Peyer's patch (tissue), 4 donors: ENCODE measurements around the gene PKIG. TPM values are rescaled to one million over a fixed set of nuclear protein-coding genes. Genes with fewer than 3 reads are reported as not detected.
A peak's percentile ranks its signal among the peaks of the same experiment; 100 is the strongest.

Source experiments
- DNase-seq, 3 donors: peaks; one replicate each; pipeline ENCODE4 v3.0.0-alpha.2; 2017 to 2019
- H3K27ac ChIP-seq, 4 donors: fragments of 200-600 bp; sonication (generic); one replicate each; pipeline ENCODE4 v1.5.1; 2016 to 2019
- H3K27me3 ChIP-seq, 2 donors: fragments of 200-600 bp; sonication (generic); one replicate each; pipeline ENCODE4 v1.5.1; 2019
- H3K36me3 ChIP-seq, 3 donors: fragments of 200-600 bp; sonication (generic); one replicate each; pipeline ENCODE4 v1.5.1; 2016 to 2019
- H3K4me1 ChIP-seq, 4 donors: fragments of 200-600 bp; sonication (generic); one replicate each; pipeline ENCODE4 v1.5.1; 2016 to 2019
- H3K4me3 ChIP-seq, 4 donors: fragments of 200-600 bp; sonication (generic); 1 replicate in 3 of 4; 2 replicates in 1 of 4; pipeline ENCODE4 v1.5.1; 2016 to 2019; ENCODE audit warnings: mild to moderate bottlenecking in 1 of 4
- H3K9me3 ChIP-seq, 4 donors: fragments of 200-600 bp; sonication (generic); one replicate each; pipeline ENCODE4 v1.5.1; 2016 to 2019; ENCODE audit warnings: mild to moderate bottlenecking in 1 of 4
- POLR2A ChIP-seq, 2 donors: fragments of 450-650 bp; IDR thresholded peaks; one replicate each; pipeline ENCODE4 v1.5.1; 2017; ENCODE audit warnings: antibody characterized with exemption in 2 of 2, mild to moderate bottlenecking in 2 of 2, moderate library complexity in 2 of 2
- total RNA-seq, 4 donors: library from RNA; depleted of rRNA; stranded (reverse); fragments of >200 nt; gene quantifications; one replicate each; pipeline ENCODE4 v1.1.0, GENCODE V29; 2016
- TF ChIP-seq, protein P1 (sequence below), 6 experiments: fragments of 450-650 bp in 4 of 6; fragments of 200-600 bp in 2 of 6; sonication (generic) in 1 of 6; IDR thresholded peaks; one replicate each; pipeline ENCODE4 v1.5.1; 2017 to 2019; ENCODE audit warnings: antibody characterized with exemption in 6 of 6, mild to moderate bottlenecking in 3 of 6, moderate library complexity in 1 of 6

Gene PKIG
- total RNA-seq, 4 donors from 2014 or later: 27.9 to 60.2 (median 28.3) TPM

DNA sequence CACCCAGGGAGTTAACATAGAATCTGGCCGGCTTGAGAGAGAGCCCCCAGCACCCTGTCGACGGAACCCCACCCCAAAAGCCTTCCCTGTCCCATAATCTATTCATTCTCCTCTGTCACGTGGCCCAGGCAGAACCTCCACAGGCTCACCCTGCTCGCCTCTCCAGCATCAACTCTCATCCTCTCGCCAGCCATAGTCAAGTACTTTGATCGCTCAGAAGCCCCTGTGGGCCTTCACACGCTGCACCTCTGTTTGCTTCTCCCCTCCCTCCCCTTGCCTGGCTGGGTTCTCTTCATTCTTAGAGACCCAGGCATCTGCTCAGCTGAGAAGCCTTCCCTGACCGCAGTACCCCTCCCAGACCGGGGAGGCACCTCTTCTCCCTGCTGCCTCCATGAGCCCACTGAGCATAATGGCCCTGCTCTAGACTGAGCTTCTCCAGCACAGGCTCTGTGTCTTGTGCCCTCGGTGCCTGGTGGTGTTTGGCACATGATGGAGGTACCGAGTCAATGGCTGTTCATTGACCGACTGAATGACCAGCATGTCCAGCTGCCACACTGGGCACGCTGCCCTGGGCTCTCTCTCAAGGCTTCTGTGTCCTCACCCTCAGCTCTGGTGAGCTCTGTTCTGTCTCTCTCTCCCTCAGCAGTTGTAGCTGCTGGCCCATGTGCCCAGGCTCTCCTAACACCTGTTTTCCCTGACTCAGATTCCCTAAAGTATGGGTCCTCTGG is 33.7 kb downstream of the PKIG start:
- H3K9me3 ChIP-seq: no peaks in the 10 kb centered on the region
- H3K4me3 ChIP-seq: no peak overlapping the region
- H3K27ac ChIP-seq: peak overlapping the region; percentile 26 to 36 (median 33)
- peaks cover 0 to 22% (median 3%) of the 10 kb centered on the region in 4 donors for H3K4me1 ChIP-seq
- DNase-seq: no peak
- H3K27me3 ChIP-seq: no peaks in the 10 kb centered on the region
- no peak for TF ChIP-seq POLR2A (IDR thresholded peaks at IDR 0.05)
- TF ChIP-seq, protein P1, sequence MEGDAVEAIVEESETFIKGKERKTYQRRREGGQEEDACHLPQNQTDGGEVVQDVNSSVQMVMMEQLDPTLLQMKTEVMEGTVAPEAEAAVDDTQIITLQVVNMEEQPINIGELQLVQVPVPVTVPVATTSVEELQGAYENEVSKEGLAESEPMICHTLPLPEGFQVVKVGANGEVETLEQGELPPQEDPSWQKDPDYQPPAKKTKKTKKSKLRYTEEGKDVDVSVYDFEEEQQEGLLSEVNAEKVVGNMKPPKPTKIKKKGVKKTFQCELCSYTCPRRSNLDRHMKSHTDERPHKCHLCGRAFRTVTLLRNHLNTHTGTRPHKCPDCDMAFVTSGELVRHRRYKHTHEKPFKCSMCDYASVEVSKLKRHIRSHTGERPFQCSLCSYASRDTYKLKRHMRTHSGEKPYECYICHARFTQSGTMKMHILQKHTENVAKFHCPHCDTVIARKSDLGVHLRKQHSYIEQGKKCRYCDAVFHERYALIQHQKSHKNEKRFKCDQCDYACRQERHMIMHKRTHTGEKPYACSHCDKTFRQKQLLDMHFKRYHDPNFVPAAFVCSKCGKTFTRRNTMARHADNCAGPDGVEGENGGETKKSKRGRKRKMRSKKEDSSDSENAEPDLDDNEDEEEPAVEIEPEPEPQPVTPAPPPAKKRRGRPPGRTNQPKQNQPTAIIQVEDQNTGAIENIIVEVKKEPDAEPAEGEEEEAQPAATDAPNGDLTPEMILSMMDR (IDR thresholded peaks at IDR 0.05): no peak
- H3K36me3 ChIP-seq: peaks cover 0 to 55% (median 0%) of the 10 kb centered on the region in 3 donors

DNA sequence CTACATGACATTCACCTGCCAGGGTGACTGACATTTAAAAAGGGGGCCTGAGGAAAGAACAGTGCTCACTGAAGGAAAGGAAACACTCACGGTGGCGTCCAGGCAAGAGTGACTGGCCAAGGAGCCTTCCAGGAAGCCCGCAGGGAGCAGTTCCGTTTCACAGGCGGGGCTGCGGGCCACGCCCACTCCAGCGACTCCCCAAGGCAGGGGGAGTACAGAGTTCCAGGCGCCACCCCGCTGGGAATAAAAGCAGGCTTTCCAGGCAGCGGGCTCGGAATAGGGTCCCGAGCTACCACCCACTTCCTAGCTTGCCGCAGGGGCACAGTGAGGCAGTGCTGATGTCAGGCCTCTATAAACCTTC is 34.2 kb downstream of the PKIG start:
- peak overlapping the region in 2 of 4 donors; percentile 26 to 31 for H3K27ac ChIP-seq
- H3K4me3 ChIP-seq: no peak overlapping the region
- no peaks in the 10 kb centered on the region for H3K27me3 ChIP-seq
- H3K36me3 ChIP-seq: peaks cover 0 to 58% (median 0%) of the 10 kb centered on the region in 3 donors
- H3K9me3 ChIP-seq: no peaks in the 10 kb centered on the region
- TF ChIP-seq, protein P1 (IDR thresholded peaks at IDR 0.05): no peak
- no peak for TF ChIP-seq POLR2A (IDR thresholded peaks at IDR 0.05)
- H3K4me1 ChIP-seq: peaks cover 0 to 22% (median 3%) of the 10 kb centered on the region in 4 donors
- DNase-seq: no peak

DNA sequence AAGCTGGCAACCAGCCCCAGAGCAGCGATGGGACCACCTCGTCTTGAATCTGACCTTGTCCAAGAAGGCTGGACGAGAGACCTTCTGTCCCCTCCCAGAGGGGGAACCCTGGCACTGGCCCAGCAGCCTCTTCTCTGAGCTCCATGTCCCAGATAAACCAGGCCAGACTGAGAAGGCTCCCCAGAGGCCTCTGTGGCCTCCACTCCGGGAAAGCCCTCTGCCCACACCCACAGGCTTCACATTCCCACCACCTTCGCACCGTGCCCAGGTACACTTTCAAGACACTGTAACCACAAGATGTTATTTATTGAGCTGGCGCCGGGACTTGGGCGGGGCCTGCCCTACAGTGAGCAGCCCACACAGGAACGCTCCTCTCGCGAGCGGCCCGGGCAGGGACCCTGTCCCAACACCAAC is 35.9 kb downstream of the PKIG start:
- Histone ChIP-seq H3K4me1 (peaks cover 0 to 22% (median 3%) of the 10 kb centered on the region in 4 donors), H3K27ac (peak overlapping the region in 1 of 4 donors; percentile 10), H3K27me3 (no peaks in the 10 kb centered on the region), H3K4me3 (no peak overlapping the region), H3K9me3 (no peaks in the 10 kb centered on the region), H3K36me3 (peaks cover 0 to 70% (median 0%) of the 10 kb centered on the region in 3 donors)
- DNase-seq: peak; percentile 43 to 68 (median 57)
- TF ChIP-seq, protein P1 (IDR thresholded peaks at IDR 0.05): no peak

DNA sequence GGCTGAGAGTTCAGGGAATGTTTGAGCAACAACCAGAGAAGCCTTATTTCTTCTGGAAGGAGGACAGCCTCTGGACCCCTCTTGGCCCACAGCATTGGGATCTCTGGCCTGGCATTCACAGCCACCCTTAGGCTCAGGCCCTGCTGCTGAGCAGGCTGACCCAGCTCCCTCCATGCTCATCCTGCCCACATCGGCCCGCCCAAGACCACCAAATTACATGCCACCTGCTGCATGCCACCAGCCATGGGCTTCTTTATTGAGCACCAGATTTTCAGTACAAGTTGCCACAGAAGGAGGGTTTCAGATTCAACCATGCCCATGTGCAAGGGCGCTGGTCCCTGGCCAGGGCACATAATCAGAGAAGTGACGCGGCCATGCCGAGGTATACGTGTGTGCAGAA is 36.9 kb downstream of the PKIG start:
- TF ChIP-seq, protein P1 (IDR thresholded peaks at IDR 0.05): no peak
- TF ChIP-seq POLR2A (IDR thresholded peaks at IDR 0.05): no peak
- H3K36me3 ChIP-seq: peaks cover 0 to 70% (median 0%) of the 10 kb centered on the region in 3 donors
- H3K9me3 ChIP-seq: no peaks in the 10 kb centered on the region
- no peak overlapping the region for H3K27ac ChIP-seq
- peaks cover 0 to 22% (median 3%) of the 10 kb centered on the region in 4 donors for H3K4me1 ChIP-seq
- H3K4me3 ChIP-seq: no peak overlapping the region
- H3K27me3 ChIP-seq: no peaks in the 10 kb centered on the region
- DNase-seq: no peak

DNA sequence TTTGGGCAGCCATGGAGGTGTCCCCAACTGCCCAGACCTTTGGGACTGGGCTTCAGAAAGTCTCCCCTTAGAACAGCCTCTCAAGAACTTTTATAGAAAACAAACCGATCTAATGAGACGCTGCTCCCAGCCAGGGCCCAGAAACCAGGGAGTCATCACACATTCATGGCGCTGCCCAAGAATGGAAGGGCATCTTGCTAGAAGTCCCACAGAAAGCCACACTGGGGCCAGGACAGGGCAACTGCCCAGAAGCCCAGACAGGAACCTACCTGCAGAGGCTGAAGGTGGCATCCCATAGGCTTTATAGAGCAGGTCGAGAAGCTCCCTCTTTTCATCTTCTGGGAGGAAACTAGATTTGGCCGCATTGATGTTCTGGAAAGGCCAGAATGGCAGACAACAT is 37.7 kb downstream of the PKIG start:
- no peak for DNase-seq
- H3K36me3 ChIP-seq: peaks cover 0 to 67% (median 0%) of the 10 kb centered on the region in 3 donors
- H3K4me1 ChIP-seq: peaks cover 0 to 22% (median 3%) of the 10 kb centered on the region in 4 donors
- no peak overlapping the region for H3K27ac ChIP-seq
- no peaks in the 10 kb centered on the region for H3K9me3 ChIP-seq
- no peak overlapping the region for H3K4me3 ChIP-seq
- TF ChIP-seq, protein P1 (IDR thresholded peaks at IDR 0.05): no peak
- no peak for TF ChIP-seq POLR2A (IDR thresholded peaks at IDR 0.05)
- H3K27me3 ChIP-seq: no peaks in the 10 kb centered on the region
